ENCODE results near the gene SLC39A2.

DNA sequence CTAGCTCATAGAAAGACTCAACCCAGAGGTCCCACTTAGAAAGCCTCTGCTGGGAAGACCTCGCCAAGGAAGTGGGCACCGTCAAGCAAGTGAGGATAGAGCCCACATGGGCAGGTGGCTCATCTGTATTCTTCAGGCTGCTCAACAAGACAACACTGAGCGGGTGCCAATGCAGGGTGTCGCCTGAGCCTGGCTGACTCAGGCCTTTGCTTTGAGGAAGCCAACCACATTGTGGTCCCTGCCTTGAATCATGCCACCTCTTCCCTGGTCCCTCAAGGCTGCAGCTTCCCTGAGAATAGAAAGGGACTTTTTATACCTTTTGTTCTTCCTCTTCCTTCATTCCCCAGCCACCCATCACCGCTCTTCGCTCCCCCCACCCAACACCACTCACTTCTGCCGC, 37.7 kb downstream of the SLC39A2 start:
- TF ChIP-seq CTCF (IDR thresholded peaks at IDR 0.05) (no peak), POLR2A (IDR thresholded peaks at IDR 0.05) (no peak)
